ENCODE data around the gene SEC31A.
"Not testable (repeated sequence)": the region's sequence is repeated elsewhere in the genome, so short reads cannot be mapped to it uniquely, and the experiment has no call there.

DNA sequence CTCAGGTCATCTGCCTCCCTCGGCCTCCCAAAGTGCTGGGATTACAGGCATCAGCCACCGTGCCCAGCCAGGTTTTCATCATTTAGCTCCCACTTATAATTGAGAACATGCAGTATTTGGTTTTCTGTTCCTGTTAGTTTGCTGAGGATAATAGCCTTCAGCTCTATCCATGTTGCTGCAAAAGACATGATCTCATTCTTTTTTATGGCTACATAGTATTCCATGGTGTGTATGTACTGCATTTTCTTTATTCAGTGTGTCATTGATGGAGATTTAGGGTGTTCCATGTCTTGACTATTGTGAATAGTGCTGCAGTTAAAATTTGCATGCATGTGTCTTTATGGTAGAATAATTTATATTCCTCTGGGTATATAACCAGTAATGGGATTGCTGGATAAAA, 23.0 kb upstream of the SEC31A start:
- not testable (repeated sequence) for TF ChIP-seq CTCF, POLR2A, POLR2AphosphoS5 (IDR thresholded peaks at IDR 0.05)

Data from prostate gland (tissue), 2 donors.